KOPT-K1 (cell line): ENCODE measurements around the gene PLA2G6.

Experiments
- H3K27ac ChIP-seq: fragments of 200-600 bp; sonication (generic); 2 replicates; pipeline ENCODE4 v1.5.1; 2016; ENCODE audit warnings: antibody characterized with exemption, mild to moderate bottlenecking, low read depth, low read length; ENCODE audit not compliant: poor library complexity, severe bottlenecking
- H3K36me3 ChIP-seq: fragments of 200-600 bp; sonication (generic); 2 replicates; pipeline ENCODE4 v1.5.1; 2017; ENCODE audit warnings: antibody characterized with exemption, mild to moderate bottlenecking, low read length, moderate library complexity; ENCODE audit not compliant: insufficient read depth
- H3K9me3 ChIP-seq: fragments of 200-600 bp; sonication (generic); 2 replicates; pipeline ENCODE4 v1.5.1; 2017; ENCODE audit warnings: antibody characterized with exemption, low read length, mild to moderate bottlenecking; ENCODE audit not compliant: insufficient read depth, poor library complexity, severe bottlenecking

Gene PLA2G6

DNA sequence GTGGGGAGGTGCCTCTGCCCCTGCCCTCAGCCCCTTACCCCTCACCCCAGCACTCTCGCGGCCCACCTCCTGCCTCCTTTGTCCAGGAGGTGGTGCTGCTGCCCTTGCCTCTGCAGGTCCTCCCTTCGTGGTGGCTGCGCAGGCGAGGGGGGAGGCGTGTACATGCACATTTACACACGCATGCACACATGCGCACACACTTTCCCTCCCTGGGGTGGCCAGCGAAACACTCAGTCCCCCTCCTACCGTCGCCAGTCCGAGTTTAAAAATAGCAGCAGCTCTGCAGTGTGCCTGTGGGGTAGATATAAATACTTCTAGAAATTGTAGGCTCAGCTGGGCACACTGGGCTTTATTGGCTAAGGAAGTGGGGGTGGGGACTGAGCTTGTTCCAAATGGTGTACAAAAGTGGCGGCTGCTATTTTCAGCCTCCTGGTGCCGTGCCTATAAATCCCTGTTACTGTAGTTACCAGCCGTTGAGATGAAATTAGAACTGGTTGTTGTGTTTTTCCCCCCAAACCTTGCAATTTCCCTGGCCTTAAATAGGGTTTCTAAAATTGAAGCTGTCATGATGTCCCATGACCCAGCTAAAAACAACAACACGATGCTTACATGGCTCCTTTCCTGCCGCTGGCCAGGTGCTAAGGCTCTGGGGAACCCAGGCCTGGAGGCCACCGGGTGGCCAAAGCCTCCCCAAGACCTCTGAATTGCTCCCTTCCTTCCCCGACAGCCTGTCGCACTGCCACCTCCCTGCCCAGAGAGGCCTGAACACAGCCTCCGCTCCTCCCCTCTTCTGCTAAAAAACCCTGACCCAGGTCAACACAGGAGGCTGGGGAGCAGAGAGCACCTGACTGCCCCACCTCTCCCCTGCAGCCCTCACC is 112.0 kb downstream of the PLA2G6 start:
- Histone ChIP-seq H3K36me3 (peaks cover 15% of the 10 kb centered on the region; the same call in 1 of the 2 replicates), H3K9me3 (no peaks in the 10 kb centered on the region), H3K27ac (no peak overlapping the region)

DNA sequence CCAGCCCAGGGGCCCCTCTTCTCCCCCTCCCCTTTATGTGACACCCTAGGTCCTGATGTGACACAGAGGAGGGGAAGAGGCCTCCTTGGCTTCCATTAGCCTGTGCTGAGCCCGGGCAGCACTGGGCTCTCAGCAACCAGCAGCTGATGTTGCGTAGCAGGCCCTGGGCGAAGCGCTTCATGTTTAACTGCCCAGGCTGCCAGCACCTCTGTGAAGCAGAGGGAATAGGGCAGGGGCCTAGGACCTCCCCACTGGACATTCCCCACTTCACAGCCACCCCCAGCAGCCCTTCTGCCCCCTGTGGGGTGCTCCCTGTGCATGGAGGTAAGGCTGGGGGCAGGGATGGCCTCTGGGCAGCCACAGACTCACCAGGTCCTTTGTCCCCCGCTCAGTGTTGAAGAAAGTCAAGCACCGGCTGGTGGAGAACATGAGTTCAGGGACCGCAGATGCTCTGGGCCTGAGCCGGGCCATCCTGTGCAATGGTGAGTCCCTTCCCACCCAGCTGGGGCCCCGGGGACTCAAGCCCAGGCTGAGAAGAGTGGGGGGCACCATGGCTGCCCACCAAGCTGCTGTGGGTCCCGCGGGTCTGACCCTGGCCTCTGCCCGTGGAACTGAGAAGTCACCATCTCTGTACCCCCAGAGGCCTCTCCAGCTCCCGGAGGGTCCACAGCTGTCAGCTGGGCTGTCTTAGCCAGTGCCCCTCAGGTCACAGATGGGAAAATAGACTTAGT is 112.8 kb downstream of the PLA2G6 start:
- Histone ChIP-seq H3K9me3 (no peaks in the 10 kb centered on the region), H3K27ac (no peak overlapping the region), H3K36me3 (peaks cover 15% of the 10 kb centered on the region; the same call in 1 of the 2 replicates)

DNA sequence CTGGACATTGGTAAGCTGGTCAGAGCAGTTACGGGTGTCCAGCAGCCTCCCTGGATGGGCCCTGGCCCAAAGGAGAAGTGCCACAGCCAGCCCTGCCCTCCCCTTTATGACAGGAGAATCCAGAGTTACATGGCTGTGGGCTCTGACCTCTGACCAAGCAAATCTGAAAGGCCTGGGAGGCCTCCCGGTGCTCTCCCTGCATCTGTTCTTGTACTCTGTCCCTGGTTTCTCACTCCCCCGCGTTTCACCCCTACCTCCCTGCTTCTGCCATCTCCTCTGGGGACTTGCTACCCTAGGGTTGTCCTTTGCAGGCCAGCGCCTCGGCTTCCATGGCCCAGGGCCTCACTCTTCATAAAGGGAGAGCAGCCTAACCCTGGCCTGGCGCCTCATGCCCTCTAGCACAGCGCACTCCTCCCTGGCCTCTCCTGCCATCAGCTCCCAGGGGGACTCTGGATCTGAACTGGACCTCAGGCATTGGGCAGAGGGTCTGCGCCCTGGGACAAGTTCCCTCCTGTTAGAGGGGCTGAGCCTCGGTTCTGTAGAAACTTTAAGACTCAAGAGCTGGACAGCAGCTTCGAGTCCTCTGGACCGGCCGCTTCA is 113.8 kb downstream of the PLA2G6 start:
- peaks cover 15% of the 10 kb centered on the region; the same call in 1 of the 2 replicates for H3K36me3 ChIP-seq

DNA sequence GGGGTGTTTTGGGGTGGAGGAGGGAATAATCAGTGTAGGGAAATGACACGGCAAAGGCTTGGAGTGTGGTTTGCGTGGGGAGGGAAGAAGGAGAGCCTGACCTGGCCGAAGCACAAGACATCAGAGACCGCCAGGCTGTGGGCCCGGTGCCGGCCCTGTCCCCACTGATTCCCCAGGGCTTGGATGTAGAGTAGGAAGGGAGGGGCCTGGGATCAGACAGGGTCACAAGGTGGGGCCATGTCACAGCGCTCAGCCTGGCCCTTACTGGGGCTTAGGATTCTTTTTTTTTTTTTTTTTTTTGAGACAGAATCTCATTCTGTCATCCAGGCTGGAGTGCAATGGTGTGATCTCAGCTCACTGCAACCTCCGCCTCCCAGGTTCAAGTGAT is 114.6 kb downstream of the PLA2G6 start:
- Histone ChIP-seq H3K27ac (no peak overlapping the region), H3K36me3 (peaks cover 15% of the 10 kb centered on the region; the same call in 1 of the 2 replicates), H3K9me3 (no peaks in the 10 kb centered on the region)

More for the DNA sequence above, 113.8 kb downstream of the PLA2G6 start:
- Histone ChIP-seq H3K9me3 (no peaks in the 10 kb centered on the region), H3K27ac (no peak overlapping the region)

DNA sequence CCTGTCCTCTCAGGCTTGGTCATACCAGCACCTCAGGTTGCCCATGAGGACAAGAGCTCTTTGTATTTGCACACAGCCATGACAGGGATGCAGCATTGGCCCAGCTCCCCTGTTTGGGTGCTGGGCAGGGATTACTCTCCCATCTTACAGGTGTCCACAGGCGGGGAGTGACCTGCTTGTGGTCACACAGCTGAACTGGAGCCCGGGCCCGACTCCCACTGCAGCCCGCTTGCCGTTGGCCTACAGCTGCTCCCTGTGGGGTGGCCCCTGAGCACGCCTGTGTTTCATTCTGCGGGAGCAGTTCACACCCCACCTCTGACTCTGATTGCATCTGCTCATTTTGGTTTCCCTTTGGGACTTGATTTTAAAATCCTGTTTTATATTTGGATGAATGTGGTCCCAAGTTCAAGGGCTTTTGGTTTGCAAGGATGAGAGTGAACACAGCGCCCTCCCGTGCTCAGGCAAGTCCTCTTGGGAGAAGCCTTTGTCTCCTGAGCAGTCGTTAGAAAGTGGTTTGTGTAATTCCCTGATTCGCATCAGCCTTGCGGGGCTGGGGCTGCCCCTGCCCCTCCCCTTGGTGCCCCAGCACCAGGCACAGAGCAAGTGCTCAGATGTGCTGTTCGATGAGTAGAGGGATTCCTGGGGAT is 115.1 kb downstream of the PLA2G6 start:
- H3K9me3 ChIP-seq: no peaks in the 10 kb centered on the region
- H3K36me3 ChIP-seq: peaks cover 15% of the 10 kb centered on the region; the same call in 1 of the 2 replicates
- H3K27ac ChIP-seq: no peak overlapping the region

DNA sequence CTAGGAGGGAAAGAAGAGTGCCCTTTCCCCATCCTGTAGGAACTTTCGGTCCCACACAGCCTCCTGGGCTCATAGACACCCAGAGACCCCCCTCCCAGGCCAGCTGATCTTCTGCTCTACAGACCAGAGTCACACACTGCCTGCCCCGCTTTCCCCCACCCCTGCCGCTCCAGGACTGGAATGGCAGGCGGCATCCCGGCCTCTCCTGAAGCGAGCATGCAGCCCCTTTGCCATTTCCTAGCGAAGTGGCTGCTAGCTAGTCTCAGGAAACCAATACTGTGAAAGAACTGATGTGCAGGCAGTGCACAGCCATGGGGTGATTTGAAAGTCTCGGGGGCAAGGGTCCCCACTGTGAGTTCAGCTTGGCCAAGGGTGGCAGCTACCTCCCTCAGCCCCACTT is 116.1 kb downstream of the PLA2G6 start:
- no peaks in the 10 kb centered on the region for H3K9me3 ChIP-seq
- peaks cover 15% of the 10 kb centered on the region; the same call in 1 of the 2 replicates for H3K36me3 ChIP-seq
- H3K27ac ChIP-seq: no peak overlapping the region

DNA sequence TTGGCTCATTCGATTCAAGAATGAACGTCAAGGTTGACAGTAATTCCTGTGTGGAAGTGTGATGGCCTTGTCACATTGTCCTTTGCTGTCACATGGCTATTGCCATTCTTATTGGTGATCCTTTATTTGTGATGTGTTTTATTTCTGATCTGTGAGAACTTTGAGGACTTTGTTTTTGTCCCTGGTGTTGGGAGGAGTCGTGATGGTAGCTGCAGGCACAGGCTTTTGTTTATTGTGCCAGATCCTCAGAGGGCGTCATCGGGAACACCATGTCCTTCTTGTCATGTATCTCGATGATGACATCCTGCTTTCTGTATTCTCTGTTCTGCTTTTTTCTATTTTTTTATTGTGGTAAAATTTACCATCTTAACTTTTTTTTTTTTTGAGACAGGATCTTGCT is 118.8 kb downstream of the PLA2G6 start:
- Histone ChIP-seq H3K27ac (no peak overlapping the region), H3K9me3 (no peaks in the 10 kb centered on the region), H3K36me3 (peaks cover 15% of the 10 kb centered on the region; the same call in 1 of the 2 replicates)
